GM21360 (cell line): ENCODE results near the gene DENND10.
"Not testable (repeated sequence)": the region's sequence is repeated elsewhere in the genome, so short reads cannot be mapped to it uniquely, and the experiment has no call there.

Source experiments
- ATAC-seq: cut with Tn5 transposase; IDR thresholded peaks from one replicate; pipeline ENCODE4 v1.9.1; 2021; ENCODE audit warnings: mild to moderate bottlenecking, moderate library complexity; ENCODE audit not compliant: unreplicated experiment

DENND10 gene

DNA sequence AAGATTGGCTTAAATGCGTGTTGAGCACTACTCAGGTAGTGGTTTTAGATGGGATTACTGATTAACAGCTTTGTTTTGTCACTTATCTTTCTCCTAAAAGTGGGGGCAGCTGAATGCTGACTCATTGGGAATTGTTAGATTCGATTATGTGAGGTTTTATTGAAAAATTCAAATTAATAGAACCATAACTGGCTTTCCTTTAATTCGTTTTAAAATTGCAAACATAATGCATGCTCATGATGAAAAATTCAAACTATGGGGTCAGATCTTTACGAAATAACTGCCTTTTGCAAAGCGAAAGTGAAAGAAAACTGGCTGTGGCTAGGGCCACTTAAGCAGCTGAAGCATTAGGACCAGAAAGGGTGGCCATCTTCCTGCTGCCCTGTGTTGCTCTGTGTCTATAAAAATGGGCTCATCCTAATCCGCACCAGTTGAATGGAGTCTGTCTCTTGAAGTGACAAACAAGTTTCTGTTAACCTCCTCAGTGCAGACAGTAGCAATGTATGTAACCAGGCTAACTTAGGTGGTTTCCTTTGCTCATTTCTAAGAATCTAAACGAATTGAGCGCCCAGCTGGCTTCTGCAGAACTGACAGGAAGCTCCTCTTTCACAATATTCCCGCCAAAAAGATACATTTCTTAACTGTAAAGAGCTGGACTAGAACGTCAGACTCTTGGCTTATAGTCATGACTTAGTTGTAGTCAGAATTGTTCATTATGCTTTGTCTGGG lies 27.8 kb downstream of the DENND10 start:
- peak; percentile 62 for ATAC-seq

DNA sequence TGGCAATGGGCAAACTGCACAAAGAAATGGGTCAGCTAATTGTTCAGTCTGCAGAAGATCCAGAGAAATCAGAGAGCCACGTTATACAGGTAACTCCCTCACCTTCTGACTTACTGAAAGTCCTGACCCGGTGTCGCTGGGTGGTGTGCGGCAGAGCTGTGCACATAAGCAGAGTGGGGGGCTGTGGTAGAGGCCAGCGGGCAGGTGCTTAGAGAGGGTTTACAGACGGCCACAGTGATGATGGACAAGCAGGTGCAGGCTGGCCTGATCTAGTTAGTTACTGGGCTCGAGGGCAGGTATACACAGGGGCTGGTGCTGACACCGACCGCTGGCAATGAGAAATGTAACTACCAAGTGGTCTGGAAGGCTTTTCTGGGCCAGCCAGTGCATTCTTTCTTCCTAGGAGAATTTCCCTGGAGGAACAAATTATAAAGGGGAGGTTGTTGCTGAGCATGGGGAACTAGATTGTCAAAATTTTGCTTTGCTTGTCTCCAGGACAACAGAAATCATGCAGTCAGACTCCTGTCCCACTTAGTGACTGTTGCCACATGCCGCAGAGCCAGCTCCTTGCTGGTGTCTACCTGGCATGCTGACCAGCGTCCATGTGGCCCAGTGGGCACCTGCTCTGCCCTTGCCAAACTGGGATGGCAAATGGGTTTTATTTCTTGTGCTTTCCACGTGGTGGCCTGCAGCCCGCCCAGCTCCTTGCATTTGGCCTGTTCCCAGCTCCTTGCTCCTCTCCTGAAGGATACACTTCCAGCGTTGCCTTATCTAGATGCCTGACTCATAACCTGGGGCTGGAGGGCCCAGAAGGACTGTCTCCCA lies 28.8 kb downstream of the DENND10 start:
- ATAC-seq = no peak

DNA sequence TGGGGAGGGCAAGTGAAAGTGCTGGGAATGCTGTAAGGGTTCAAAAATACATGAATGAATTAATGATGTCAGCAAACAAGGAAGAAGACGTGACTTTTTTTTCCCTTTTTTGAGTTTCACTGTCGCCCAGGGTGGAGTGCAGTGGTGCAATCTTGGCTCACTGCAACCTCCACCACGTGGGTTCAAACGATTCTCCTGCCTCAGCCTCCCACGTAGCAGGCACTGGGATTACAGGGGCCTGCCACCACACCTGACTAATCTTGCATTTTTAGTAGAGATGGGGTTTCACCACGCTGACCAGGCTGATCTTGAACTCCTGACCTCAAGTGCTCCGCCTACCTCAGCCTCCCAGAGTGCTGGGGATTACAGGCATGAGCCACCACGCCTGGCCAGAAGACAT lies 30.0 kb downstream of the DENND10 start:
- ATAC-seq = no peak

DNA sequence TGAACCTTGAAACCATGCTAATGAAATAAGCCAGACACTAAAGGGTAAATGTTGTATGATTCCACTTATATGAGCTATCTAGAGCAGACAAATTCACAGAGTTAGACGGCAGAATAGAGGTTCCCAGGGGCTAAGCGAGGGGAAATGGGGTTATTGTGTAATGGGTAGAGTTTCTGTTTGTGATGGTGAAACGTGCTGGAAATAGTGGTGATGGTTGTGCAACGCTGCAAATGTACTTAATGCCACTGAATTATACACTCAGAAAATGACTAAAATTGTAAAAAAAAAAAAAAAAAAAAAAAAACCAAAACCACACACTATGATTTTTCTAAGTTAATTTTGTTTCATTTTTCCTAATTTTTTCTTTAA lies 31.6 kb downstream of the DENND10 start:
- ATAC-seq = no peak

DNA sequence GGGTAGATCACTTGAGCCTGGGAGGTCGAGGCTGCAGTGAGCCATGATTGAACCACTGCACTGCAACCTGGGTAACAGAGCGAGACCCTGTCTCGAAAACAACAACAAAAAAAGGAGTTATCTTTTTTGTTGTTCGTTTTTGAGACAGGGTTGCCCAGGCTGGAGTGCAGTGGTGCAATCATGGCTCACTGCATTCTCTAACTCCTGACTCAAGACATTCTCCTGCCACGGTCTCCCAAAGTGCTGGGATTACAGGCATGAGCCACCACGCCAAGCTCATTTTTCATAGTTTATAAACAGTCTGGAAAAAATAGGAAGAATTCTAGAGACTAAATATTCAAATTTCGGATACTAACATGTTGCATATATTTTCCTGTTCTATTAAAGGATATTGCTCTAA lies 32.2 kb downstream of the DENND10 start:
- no peak for ATAC-seq

DNA sequence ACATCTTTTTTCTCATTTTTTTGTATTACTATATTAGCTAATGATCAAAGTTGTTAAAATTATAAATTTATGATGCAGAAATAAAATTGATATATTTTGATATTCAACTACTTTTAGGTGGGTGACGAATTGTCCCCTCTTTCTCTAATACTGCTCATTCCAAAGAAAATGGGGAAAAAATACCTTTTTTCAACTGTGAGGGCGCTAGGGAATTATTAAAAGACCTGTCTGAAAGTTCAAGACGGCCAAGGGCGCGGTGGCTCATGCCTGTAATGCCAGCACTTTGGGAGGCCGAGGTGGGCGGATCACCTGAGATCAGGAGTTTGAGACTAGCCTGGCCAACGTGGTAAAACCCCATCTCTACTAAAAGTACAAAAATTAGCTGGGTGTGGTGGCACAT lies 34.0 kb downstream of the DENND10 start:
- not testable (repeated sequence) for ATAC-seq

DNA sequence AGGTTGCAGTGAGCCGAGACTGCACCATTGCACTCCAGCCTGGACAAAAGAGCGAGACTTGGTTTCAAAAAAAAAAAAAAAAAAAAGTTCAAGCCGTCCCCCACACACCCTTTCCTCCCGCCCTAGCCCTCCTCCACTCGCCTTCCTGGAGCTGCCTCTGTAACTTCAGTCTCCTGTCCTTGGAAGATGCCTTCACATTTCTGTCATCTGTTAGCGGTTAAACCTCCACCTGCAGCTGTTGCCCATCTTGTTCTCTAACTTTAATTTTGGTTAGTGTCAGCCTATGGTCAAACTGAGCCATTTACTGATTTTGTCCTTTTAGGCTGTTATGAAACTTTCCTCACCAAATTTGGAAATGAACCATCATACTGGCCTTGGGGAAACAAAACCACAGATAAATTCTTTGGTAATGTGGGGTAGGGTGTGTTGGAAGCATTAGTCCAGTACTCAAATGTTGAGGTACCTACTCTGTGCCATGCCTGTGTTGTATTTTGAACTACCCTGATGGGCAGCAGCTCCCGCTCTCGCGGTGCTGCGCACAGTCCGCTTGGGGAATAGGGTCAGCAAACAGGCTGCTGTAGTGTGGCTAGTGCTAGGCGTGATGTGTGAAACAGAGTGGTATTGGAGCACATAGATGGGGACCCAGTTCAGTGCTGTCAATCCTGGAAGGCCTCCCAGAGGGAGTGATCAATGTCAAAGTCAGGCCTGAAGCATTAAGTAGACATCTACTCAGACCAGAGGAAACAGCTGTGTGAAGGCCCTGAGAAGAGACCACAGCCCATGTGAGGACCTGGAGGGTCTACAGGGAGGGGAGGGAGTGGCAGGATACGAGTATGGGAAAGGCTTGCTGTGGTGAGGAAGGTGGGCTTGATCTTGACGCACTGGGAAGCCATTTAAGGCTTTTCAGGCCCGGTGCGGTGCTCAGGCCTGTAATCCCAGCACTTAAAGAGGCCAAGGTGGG lies 34.7 kb downstream of the DENND10 start:
- ATAC-seq = no peak

DNA sequence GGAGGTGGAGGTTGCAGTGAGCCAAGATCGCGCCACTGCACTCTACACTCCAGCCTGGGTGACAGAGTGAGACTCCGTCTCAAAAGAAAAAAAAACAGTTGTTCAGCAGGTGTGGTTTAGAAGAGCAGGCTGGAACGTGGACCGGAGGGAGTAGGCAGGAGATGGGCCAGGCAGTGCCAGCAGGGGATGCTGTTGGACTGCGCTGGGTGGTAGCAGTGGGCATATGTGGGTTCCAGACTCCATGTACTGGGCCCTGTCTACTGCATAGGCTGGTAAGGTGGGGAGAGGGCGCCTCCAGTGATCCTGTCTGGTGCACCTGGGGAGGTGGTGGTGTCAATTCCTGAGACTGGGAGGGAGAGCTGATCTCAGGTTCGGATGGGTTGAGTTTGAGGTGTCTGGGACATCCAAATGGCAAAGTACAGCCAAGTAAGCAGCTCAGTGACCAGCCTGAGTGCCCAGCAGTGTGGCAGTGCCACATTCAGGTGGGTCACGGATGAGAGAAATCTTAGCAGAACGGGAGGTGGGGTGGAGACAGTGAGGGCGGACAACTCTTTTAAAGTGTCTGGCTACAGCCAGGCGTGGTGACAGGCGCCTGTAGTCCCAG lies 35.7 kb downstream of the DENND10 start:
- ATAC-seq = no peak

DNA sequence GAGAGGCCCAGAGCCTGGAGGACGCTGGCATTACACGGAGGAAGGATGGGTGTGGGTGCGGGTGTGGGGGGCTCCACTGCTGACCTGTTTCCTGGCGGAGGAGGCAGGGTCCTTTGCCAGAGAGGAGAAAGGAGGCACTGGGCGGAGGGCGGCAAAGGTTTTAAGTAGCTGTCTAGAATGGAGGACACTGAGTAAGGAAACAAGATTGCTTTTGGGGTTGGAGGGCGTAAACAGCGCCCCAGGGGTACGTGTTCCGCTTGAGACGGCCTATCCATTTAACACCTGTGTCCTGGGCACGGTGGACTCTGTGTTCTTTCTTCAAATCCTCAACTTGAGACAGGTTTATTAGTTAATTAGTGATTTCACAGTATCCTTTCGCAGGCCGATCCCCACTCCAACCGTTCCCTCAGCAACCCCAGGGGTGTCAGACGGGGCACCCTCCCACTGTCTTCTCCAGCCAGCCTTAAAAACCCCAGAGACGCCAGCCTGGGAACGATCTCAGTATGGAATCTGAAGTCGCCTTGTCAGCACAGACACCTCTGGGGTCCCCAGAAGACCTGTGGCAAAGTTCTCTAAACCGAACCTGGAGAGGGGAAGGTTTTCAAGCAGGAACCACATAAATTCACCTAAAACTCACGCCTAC lies 36.8 kb downstream of the DENND10 start:
- ATAC-seq = no peak

DNA sequence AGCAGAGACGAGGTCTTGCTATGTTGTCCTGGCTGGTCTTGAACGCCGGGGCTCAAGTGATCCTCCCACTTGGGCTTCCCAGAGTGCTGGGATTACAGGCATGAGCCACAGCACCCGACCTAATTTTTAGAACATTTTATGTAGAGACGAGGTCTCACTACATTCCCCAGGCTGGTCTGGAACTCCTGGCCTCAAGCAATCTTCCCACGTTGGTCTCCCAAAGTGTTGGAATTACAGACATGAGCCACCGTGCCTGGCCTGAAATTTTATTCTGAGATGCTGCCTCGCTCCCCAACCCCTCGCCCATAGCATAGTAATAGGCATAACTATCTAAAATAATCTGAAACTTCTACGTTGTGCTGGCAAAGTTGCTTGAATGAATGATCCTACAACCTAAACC lies 39.7 kb downstream of the DENND10 start:
- no peak for ATAC-seq

DNA sequence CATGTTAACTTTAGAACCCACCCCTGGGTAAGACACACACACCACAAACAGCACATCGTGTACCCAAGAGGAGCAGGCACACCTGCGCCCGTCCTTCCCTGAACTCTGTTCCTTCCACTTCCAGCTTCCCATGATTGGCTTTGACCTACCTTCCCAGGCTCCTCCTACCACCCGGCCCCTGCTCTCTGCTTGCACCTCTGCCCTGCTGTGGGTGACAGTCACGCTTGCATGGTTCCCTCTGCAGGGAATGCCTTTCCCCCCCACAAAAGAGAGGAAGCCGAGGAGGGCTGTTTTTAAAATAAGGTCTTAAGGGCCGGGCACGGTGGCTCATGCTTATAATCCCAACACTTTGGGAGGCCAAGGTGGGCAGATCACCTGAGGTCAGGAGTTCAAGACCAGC lies 45.2 kb downstream of the DENND10 start:
- no peak for ATAC-seq

DNA sequence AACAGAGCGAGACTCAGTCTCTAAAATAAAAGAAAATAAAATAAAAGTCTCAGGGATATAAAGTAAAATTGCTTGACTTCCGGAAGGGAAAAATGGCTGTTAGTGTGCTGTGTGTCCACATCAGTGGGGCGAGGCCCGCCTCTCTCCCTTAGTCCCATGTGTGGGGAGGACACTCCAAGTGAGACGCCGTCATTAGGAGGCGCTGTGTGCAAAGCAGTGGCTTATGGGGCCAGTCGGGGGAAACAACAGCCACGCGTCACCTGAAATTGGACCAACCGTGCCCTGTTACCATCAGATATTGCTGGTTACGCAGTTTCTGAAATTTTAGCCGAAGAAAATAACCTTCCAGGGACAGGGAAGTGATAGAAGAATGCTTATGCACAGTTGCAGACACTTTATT lies 45.8 kb downstream of the DENND10 start:
- ATAC-seq = no peak

DNA sequence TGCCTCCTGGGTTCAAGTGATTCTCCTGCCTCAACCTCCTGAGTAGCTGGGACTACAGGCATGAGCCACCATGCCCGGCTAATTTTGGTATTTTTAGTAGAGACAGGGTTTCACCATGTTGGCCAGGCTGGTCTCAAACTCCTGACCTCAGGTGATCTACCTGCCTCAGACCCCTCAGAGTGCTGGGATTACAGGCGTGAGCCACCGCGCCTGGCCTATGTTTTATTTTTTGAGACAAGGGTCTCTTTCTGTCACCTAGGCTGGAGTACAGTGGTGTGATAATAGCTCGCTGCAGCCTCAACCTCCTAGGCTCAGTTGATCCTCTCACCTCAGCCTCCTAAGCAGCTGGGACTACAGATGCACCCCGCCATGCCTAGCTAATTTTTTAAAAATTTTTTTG lies 47.7 kb downstream of the DENND10 start:
- not testable (repeated sequence) for ATAC-seq

DNA sequence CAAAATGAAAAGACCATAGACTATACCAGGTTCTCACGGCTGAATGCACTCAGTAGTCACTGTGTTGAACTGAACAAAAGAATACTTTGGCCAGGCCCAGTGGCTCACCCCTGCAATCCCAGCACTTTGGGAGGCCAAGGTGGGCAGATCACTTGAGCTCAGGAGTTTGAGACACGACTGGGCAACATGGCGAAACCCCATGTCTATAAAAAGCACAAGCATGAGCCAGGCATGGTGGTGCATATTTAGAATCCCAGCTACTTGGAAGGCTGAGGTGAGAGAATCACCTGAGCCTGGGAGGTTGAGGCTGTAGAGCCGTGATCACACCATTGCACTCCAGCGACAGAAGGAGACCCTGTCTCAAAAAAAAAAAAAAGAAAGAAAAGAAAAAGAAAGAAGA lies 49.1 kb downstream of the DENND10 start:
- no peak for ATAC-seq

DNA sequence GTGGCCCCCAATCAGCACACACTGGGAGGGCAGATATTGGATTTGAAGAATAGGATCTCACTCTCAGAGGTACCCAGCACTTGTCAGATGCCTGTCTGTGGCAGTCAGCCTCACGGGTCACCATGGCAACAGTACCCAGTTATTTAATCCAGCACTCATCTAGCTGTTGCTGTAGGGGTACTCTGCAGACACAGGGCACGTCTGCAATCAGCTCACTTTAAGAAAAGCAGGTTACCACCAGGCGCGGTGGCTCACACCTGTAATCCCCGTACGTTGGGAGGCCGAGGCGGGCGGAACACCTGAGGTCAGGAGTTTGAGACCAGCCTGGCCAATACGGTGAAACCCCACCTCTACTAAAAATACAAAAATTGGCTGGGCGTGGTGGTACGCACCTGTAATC lies 49.7 kb downstream of the DENND10 start:
- ATAC-seq = no peak

DNA sequence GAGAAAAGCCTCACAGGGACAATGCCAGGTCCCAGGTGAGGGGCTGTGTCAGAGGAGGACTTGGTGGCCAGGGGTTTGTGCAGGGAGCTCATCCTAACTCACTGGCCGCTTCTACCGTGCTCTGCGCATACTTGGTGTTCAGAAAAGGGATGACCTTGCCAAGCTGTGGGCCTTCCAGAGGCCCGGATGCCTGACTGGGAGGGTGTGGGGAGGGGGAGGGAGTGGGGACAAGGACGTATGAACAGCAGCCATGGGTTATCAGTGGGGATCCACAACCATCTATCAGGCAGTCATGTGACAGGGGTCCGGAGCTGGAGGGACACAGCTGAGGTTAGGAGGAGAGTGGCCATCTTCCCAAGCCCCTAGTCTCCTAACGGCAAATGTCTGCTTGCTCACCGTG lies 55.4 kb downstream of the DENND10 start:
- ATAC-seq = no peak

DNA sequence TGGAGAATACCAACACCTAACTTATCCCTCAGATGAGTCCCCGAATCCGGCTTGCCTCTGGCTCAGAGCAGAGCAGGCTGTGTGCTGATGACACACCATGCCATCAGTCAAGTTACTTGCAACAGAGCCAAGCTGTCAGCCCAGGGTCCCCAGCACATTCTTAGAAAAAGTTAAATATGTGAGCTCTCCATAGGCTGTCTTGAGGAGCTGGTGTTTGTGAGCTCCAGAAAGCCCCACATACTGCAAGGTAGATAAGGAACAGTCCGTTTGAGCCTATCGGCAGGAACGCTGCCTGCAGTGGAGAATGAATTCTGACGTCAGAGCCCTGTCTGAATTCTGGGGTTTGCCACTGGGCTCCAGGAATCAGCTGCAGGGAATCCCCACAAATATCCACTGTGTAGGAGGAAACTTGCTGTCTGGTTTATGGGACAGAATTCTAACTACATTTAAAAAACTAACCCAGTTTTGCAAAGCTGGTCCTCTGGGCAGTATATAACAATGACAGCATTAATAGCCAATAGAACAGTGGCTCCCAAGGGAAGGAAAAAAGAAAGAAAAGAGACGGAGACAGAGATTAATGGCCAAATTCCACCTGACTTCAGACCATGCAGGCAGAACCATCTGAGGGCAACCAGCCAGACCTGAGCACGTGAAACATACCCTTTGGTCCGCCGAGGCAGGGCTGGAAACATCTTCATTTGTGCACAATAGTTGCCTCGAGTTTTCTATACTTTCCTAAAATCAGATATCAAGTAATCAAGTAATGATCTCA lies 58.0 kb downstream of the DENND10 start:
- no peak for ATAC-seq

DNA sequence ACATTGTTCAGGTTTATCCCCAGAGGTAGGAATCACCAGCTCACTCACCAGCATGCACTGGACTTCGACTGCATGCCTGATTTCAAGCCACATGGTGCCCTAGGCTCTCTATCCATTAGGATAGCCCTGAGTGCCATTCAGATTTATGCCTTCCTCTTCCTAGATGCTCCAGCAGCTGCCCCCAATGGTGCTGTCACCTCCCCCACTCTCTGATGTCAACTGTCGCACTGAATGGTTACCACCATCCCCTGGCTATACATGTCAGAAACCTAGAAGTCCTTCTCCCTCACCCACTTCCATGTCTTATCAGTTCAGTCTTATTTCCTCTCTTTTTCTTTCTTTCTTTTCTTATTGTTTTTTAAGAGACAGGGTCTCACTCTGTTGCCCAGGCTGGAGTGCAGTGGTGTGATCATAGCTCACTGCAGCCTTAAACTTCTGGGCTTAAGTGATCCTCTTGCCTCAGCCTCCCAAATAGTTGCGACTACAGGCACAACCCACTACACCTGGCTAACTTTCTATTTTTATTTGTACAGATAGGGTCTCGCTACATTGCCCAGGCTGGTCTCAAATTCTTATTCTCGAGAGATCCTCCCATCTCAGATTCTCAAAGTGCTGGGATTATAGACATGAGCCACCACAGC lies 58.7 kb downstream of the DENND10 start:
- ATAC-seq = no peak
